NCI-H774 (cell line): ENCODE measurements around the gene TAF3.

ENCODE experiments used
- DNase-seq: peaks from one replicate; lab custom pipeline; 2025; lab: John Stamatoyannopoulos, UW

Gene TAF3

DNA sequence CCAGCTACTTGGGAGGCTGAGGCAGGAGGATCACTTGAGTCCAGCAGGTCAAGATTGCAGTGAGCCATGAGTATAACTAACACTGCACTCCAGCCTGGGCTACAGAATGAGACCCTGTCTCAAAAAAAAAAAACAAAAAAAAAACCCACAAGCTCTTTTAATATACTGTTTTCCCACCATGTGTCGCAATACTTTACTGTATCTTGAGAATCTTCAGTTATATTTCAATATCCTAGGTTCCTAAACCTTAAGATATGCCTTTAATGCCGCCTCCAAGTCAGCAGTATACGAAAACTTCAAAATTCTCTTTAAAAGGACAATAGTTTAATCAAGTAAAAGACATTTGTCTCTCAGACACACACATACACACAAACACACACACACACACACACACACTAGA is 62.8 kb downstream of the TAF3 start:
- no peak for DNase-seq

DNA sequence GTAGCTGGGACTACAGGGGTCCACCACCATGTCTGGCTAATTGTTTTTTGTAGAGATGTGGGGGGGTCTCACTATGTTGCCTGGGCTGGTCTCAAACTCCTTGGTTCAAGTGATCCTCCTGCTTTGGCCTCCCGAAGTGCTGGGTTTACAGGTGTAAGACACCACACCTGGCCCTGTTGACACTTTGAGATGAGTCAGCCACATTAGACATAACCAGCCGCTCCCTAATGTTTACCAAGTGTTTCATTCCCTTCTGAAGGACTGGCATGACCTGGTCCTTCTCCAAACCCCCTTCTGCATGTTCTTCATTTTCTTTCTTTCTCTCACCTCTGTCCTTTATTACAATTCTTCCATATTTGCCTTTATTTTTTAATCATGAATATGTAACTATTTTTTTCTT is 67.8 kb downstream of the TAF3 start:
- DNase-seq, result no peak

DNA sequence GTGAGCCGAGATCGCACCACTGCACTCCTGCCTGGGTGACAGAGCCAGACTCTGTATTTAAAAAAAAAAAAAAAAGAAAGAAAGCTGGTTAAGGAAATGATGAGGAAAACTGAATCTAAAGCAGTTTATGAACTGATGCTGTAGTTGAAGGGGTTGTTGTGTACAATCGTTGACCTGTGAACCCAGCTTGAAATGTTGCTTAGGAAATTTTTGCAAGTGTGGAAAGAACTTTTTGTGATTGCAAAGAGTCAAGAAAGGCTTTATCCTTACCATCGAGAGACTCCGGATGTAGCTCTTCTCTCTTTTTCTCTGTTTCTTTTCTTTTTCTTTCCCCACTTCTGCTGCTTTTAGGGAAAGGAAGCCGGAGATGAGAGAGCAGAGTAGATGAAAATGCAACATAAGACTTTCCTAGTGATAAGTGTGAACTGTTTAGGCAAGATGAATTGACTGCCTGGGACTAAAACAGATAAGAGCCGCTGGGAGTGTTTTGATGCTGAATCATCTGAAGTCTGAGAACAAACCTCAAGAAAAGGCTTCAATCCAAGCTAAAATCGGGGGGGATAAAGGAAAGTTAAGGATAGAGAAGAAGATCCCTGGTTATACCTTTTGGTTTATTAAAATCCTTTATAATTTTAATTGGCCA is 69.0 kb downstream of the TAF3 start:
- DNase-seq, result no peak

DNA sequence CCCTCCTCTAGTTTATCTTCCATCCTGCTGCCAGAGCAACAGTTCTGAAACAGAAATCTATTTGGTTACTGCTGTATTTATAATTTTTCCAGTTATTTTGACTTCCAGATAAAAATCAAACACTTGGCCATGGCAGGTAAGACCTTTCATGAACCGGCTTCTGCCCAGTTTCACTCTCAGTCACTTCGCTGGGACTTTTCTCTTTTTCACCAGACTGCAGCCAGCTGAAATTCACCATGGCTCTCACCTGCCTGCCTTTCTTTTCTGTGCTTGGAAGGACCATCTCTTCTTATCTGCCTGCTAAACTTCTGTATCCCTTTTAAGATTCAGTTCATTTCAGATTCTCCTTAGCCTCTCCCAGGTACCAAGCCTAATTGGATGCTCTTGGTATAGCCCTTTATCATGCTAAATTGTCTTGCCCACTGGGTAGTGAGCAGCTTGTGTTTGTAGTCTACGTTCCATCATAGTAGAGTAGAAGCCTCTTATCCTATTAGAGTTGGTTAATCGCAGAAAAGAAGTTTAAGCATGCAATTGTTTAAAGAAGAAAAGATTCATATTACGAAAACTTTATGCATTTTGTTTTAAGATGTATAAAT is 71.7 kb downstream of the TAF3 start:
- no peak for DNase-seq

DNA sequence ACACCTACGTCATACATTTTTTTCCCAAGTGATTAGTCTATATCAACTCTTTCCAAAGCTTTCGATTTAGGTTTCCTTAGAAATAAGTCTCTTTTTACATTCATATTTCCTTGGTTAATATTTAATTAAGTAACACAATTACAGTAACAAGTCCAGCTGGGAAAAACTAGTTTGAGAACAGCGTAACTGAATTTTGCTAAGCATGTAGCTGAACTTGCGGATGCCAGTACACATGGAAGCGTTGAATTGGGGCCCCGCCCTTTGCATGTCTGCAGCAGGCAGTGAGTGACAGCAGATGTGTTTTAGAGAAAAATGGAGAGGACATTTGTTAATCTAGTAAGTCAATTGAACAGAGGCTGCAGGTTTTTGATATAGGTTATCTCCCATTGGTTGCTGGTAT is 72.5 kb downstream of the TAF3 start:
- no peak for DNase-seq

DNA sequence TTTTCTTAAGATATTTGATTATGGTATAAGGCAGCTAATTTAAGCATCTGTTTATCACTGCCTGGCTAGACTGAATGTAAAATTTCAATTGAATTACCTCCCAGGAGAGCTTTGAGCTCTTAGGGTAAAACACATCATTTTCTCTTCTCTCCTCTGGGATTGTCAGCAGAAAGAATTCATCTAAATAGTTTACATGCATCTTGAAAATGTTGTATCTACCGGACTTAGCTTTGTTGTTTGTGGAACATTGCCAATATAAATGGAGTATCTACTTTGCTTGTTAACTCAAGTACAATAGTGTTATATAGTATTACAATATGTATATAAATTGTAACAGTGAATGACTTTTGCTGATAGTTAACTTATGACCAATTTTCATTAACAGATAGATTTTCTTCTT is 73.3 kb downstream of the TAF3 start:
- DNase-seq, result no peak

DNA sequence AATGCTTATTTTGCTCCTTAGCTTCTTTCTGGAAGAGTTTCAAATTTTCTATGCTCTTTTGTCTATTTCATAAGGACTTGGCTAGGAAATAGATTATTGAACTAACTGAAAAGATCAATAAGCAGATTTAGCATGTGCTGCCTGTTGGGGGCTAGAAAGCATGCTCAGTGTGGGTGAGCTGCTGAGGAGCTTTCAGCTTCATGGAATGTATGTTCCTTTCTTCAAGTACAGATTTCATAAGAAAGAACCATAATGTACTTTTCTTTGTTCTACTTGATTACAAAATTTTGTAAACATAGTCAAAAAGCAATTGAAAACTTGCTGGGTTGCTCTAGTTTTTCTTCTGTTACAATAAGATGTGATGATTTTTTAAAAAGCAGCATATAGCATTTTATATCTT is 73.8 kb downstream of the TAF3 start:
- no peak for DNase-seq

DNA sequence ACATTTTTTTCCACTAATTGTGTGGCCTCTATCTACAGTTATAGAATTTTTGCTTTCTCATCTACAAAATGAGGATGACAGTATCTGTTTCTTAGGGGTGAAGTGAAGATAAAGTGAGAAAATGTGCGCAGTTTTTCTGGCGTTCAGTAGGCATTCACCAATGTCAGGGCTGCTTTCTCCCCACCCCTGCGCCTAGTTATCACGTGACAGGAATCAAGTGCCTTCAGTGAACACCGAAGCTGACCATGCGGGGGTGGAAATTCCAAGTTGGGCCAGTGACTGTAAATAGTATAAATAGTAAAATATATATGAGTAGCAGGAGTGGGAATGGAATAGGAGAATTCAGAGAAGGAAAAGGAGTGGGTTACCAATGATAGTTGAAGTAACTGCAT is 77.4 kb downstream of the TAF3 start:
- no peak for DNase-seq

DNA sequence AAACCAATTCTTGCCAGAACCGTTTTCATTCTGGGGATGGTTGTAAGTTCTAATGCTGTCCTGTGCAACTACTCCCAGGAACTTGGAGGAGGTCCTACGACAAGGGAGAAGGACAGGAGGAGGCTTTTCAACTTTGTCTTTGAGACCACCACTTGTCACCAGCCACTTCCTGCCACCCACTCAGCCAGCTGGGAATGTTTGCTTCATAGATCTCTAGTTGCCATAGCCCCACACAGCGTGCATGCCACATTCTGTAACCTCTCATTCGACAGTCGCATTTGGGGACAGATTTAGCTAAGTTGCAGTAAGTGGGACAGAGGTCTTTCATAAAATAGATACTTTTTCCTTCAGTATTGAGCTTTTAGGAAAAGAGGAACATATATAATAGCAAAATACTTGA is 78.0 kb downstream of the TAF3 start:
- no peak for DNase-seq

DNA sequence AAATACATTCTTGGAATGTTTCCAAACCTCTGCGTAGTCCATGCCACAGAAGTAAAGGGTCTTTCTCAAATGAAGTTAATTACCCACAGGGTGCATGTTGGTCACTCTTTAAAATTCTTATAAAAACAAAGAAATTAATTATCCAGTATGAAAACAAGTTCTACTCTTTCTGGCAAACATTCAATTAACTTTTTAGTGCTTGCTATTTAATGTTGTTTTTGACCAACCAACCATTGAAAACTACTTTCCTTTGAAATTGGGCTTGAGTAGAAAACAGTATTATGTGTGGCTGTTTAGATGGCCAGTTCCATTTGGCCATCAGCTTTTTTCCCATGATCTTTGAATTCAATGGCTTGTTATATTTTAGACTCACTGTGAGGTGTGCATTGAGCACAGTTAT is 83.0 kb downstream of the TAF3 start:
- DNase-seq, result no peak

DNA sequence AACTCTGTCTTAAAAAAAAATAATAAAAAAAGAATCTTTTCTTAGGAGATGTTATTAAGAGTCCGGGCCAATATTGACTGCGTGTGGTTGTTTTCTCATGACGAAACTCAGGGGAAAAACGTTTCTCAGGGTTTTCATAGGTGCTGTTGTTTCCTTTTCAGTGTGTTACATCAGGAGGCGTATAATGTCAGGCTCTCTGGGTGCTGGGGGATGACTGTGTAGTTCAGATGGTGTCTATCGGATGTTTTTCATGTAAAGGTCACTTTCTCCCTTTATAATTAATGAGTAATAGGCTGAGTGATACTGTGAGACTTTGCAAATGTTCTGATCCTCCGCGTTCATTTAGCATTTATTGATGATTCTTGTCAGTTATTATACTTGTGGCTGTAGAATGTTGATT is 84.1 kb downstream of the TAF3 start:
- no peak for DNase-seq

DNA sequence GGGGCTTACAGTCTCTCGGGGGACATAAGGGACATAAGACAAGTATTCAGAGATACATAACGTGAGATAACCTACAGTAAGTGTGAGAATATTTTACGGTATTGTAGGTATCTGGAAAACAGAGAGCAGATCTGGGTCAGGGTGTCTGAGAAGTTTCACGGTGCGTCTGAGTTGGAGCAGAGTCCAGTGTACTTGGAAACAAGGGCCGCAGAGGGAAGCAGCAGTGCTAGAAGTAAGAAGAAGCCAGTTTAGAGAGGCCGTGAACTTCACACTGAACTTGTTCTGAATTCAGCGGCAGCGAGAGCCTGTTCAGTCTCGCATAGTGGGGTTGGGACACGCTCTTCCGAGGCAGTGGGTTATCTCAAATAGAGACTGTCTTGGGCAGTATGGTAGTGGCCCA is 85.5 kb downstream of the TAF3 start:
- no peak for DNase-seq

DNA sequence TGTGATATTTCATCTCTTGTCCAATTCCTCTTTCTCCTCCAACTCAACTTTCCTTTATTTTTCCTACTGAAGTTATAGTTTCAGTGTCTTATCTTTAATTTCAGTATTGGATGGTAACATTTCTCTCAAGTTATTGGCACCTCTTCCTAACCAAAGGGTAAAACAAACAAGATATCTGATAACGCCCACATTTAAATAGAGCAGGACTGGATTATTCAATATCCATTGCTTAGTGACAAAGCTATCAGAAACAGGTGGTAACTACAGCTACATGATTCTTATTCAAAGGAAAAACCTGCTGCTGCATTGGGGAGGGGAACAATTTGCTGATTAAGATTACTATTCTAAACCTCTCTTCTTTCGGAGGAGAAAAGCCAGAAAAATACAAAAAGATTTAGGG is 87.8 kb downstream of the TAF3 start:
- no peak for DNase-seq

DNA sequence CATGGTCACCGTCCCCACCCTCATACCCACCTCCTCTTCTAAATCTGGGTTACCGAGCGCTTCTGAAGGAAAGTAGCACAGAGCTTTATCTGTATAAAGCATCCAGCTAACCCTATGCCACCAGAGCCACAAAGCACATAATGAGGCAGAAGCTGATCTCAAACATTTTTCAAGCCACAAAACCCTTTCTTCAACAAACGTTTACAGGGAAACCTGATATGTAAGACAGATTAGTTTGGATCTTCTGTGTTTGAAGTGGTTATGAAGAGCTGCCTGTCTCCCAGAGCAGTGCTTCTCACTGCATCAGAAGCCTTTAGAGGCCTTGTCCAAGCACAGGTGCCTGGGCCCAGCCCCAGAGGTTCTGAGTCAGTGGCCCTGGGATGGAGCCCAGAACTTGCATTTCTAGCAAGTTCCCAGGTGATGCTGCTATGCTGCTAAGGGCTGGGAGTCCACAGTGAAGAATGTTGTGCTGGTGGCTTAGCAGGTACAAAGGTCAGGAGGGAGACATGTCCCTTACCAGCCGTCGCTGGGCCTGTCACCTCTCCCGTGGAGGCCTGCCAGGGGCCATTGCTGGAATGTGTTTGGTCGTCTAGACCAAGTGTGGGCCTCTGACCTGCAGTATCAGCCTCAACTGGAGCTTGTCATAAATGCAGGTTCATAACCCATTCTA is 90.4 kb downstream of the TAF3 start:
- DNase-seq, result no peak

DNA sequence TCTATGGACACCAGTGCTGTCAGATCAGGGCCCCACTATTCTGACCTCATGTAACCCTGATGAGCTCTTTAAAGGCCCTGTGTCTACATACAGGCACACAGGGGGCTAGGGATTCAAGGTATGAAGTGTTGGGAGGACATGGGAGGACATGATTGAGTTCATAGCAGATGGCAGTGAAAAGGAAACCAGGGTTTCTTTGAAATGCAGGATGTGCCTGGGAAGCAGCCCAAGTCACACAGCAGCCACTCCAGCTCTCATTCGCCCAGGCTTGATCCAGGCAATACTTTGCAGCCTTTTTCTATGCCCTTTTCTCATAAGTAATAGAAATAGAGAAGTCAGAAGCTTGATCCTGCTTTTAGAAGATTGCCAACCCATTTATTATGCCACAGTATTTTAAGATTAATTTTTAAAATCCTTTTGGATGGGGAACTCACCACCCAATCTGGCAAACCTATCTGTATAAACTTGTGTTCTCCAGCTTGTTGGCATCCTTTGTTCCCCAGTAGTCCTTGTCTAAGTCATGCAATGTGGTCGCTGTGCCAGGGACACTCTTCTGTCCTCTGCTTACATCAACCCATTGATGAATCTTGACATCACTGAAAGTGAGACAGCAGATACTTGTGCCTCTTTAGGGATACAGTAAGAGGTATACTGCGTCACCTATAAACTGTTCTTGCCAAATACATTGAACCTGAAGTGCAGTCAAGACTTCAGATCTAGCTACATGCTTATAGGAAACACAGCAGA is 95.0 kb downstream of the TAF3 start:
- no peak for DNase-seq

DNA sequence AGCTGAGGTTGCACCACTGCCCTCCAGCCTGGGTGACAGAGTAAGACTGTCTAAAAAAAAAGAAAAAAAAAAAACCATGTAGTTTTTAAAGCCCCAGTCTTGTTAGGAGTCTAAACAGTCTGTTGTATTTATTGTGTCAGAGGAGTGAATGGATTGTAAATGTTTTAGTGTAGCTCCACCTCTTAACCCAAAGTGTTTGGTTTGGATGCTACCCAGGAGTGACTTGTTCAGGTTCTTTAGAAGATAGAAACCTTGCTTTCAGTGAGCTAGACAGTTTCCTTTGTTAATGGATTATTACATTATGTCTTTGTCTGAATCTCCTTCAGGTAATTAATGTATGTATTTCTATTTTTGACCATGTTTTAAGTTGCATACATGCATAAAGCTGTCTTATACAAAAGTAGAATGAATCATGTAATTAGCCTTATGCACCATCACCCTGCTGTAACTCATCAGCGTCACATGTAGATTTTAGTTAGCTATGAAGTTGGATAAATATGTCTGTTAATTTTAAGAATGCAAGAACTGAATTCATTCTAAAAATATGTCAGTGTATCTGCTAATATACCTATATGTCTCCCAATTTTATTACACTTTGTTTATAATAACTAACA is 97.7 kb downstream of the TAF3 start:
- DNase-seq, result peak; percentile 32

DNA sequence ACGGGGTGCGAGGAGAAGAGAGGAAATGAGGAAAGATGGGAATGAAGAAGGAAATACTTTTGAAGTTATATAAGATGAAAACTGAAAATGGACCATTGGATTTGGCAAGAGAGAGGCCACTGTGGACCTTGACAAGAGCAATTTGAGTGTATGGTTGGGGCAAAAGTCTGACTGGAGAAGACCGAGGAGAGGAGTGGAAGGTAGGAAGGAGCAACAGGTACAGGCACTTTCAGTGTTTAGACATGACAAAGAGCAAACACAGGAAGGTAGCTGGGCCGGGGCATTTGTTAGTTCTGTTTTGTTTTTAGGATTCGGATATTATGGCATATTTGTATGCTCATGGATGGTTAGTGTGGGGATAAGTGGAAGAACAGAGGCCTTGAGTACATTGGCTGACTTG is 99.4 kb downstream of the TAF3 start:
- DNase-seq, result no peak

DNA sequence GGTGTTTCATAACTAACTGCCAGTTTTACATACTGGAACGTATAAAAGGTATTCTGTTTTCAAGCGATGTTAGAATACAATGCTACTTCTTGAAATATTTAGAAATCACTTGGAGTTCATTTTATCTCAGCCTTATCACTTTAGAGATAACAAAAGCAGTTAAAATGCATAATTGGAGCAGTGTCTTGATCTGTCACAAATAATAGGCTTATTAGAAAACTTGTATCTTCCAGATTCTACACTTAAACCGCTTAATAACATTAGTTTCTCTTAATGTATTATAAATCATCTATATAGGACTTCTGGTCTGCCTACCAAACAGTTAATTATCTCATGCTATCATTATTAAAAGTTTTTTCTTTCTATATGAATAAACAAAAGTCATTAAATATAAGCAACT is 104.4 kb downstream of the TAF3 start:
- no peak for DNase-seq

DNA sequence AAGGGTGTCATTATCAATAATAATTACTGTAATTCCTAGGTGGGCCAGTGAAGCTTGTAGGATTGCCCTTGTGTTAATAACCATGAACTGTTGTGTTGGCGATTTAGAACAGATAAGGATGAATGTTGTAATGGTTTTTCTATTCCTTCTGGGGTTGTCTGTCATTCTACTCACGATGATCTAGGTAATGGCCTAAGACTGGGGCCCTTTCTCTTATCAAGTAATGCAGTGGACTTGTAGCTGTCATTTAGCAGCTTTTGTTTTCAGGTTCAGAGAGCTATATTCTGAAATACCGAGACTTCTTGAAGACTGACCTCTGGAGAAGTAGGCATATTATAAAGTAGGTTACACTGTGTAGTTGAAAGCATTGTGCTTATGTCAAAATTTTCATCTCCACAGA is 110.2 kb downstream of the TAF3 start:
- DNase-seq, result no peak

DNA sequence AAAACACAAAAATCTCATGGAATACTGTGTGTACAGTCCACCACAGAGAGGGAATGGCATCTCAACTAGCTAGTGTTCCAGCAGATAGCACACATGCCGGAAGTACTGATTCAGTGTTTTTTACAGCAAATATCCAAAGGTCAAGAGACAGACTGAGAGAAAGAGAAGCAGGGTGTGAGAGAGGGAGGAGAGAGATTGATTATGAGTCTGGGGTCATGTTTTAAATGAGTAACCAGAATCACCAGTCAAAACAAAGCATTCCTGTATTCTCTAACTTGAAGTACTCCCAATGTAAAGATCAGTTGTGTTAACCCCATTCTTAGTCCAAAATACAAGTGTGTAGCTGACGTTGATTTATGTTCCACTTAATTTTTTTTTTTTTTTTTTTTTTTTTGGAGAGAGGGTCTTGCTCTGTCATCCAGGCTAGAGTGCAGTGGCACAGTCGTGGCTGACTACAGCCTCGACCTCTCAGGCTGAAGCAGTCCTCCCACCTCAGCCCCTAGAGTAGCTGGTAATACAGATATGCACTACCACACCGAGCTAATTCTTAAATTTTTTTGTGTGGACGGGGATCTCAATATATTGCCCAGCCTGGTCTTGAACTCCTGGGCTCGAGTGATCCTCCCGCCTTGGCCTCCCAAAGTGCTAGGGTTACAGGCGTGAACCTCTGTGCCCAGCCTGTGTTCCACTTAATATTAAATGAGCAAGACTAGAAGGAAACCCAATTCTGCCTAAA is 114.2 kb downstream of the TAF3 start:
- no peak for DNase-seq

DNA sequence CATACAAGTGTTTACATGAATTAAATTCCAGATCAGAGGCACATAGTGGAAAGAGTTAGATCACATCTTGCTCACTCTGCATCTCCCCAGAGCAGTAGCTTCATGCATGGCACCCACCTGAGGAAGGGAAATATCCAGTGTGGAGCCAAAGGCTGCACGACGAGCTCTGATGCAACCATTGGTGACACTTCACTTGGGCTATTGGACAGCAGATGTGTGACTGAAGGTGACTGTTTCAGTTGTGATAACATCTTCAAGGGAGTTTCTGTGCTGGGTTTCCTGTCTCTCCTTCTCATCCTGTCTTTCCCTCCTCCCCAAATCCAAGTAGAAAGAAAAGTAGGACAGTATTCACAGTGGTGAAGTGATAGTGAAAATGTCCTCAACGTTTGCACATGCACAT is 115.0 kb downstream of the TAF3 start:
- DNase-seq, result no peak

DNA sequence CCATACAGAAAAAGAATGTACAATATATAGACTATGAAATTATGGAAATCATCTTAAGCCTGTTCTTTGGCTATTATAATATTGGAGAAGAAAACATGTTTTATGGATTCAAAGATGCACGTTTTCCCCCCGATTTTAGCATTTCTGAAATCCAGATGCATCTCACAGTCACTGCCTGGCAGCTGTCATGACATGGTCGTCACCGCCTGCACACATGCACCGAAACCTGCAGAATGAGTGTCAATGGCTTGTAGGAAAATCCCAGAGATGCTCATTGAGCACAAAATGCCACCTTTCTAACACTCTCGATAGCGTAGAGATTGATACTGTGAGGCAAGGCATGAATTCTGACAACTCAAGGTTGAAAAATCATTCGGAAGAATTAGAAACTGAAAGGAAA is 115.5 kb downstream of the TAF3 start:
- DNase-seq, result no peak
